GM18511 (cell line): ENCODE results near the gene LRP6.

Source experiments
- ATAC-seq: cut with Tn5 transposase; IDR thresholded peaks from one replicate; pipeline ENCODE4 v1.9.1; 2021; ENCODE audit warnings: mild to moderate bottlenecking, moderate library complexity; ENCODE audit not compliant: unreplicated experiment

Gene LRP6

GRCh38 chr12:12216349-12217017 lies 50.4 kb downstream of the LRP6 start:
- ATAC-seq: no peak

GRCh38 chr12:12214635-12215131 lies 52.2 kb downstream of the LRP6 start:
- ATAC-seq: peak; percentile 51

GRCh38 chr12:12214201-12214600 lies 52.6 kb downstream of the LRP6 start:
- ATAC-seq: no peak

GRCh38 chr12:12212769-12213168 lies 54.1 kb downstream of the LRP6 start:
- ATAC-seq: no peak

- no peak for ATAC-seq
Observed at GRCh38 chr12:12210983-12211382, 55.9 kb downstream of the LRP6 start.

GRCh38 chr12:12210416-12210815 lies 56.4 kb downstream of the LRP6 start:
- ATAC-seq: no peak

GRCh38 chr12:12209675-12210074 lies 57.2 kb downstream of the LRP6 start:
- no peak for ATAC-seq

GRCh38 chr12:12209043-12209442 lies 57.8 kb downstream of the LRP6 start:
- ATAC-seq: no peak

- no peak for ATAC-seq
Observed at GRCh38 chr12:12207746-12208145, 59.1 kb downstream of the LRP6 start.

- ATAC-seq: no peak
Observed at GRCh38 chr12:12206776-12207388, 60.0 kb downstream of the LRP6 start.

- no peak for ATAC-seq
Observed at GRCh38 chr12:12202747-12203146, 64.1 kb downstream of the LRP6 start.

- no peak for ATAC-seq
Observed at GRCh38 chr12:12202105-12202504, 64.7 kb downstream of the LRP6 start.

GRCh38 chr12:12201274-12201758 lies 65.5 kb downstream of the LRP6 start:
- ATAC-seq: no peak

- no peak for ATAC-seq
Observed at GRCh38 chr12:12200363-12200762, 66.5 kb downstream of the LRP6 start.

GRCh38 chr12:12198124-12198523 lies 68.7 kb downstream of the LRP6 start:
- ATAC-seq: no peak

GRCh38 chr12:12197128-12197527 lies 69.7 kb downstream of the LRP6 start:
- ATAC-seq: no peak

GRCh38 chr12:12195516-12195915 lies 71.3 kb downstream of the LRP6 start:
- no peak for ATAC-seq

GRCh38 chr12:12195081-12195480 lies 71.8 kb downstream of the LRP6 start:
- ATAC-seq: no peak

- ATAC-seq: no peak
Observed at GRCh38 chr12:12194206-12194605, 72.6 kb downstream of the LRP6 start.

GRCh38 chr12:12191008-12191407 lies 75.8 kb downstream of the LRP6 start:
- no peak for ATAC-seq

- ATAC-seq: no peak
Observed at GRCh38 chr12:12190087-12190809, 76.6 kb downstream of the LRP6 start.

- ATAC-seq: no peak
Observed at GRCh38 chr12:12185414-12185813, 81.4 kb downstream of the LRP6 start.
